ENCODE results near the gene KCNE4.

DNA sequence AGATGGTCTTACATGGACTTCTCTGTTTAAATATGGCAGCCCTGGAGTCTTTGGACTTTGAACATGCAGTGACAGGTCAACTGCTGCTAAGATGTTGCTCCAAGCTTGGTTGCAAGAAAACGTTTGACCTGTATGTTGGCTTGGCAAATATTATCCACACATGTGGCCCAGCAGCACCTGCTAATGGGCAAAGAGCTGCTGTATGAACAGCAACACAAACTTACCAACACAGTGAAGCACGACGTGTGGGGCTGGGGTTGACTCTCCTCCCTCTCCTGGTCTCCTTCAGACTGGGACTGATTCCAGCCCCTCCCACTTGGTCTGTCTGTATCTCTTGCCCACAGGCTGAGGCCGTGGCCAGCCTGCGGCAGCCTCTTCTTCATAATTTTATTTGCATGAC is 3.8 kb downstream of the KCNE4 start:
- TF ChIP-seq, protein P1, sequence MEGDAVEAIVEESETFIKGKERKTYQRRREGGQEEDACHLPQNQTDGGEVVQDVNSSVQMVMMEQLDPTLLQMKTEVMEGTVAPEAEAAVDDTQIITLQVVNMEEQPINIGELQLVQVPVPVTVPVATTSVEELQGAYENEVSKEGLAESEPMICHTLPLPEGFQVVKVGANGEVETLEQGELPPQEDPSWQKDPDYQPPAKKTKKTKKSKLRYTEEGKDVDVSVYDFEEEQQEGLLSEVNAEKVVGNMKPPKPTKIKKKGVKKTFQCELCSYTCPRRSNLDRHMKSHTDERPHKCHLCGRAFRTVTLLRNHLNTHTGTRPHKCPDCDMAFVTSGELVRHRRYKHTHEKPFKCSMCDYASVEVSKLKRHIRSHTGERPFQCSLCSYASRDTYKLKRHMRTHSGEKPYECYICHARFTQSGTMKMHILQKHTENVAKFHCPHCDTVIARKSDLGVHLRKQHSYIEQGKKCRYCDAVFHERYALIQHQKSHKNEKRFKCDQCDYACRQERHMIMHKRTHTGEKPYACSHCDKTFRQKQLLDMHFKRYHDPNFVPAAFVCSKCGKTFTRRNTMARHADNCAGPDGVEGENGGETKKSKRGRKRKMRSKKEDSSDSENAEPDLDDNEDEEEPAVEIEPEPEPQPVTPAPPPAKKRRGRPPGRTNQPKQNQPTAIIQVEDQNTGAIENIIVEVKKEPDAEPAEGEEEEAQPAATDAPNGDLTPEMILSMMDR (IDR thresholded peaks at IDR 0.05; ENCODE audit: borderline replicate concordance, extremely low read depth, low read length, poor library complexity, severe bottlenecking), result no peak
- no peak for TF ChIP-seq EZH2 (IDR thresholded peaks at IDR 0.05; ENCODE audit: borderline replicate concordance, low read depth, low read length, severe bottlenecking)

All from DND-41 (cell line).